ENCODE data around the gene NECTIN2. TPM values are rescaled to one million over a fixed set of nuclear protein-coding genes. Genes with fewer than 3 reads are reported as not detected.

The NECTIN2 gene
- polyA plus RNA-seq, 2 of the 4 experiments (the other 2 are of a cell fraction): 69.4 to 89.6 TPM

GRCh38 chr19:44813841-44814470 is 32.1 kb upstream of the NECTIN2 start:
- ATAC-seq (no peak), DNase-seq (ENCODE audit: low read depth in 1 of 2, low spot score in 1 of 2) (no peak), FAIRE-seq (no peak)
- H3K9me3 ChIP-seq: no peaks in the 10 kb centered on the region
- H3K27ac ChIP-seq: no peak overlapping the region
- ChIA-PET CTCF (interaction anchor here (0.6 to 1.3 kb wide), 2 partner anchors 125 to 159 kb away, joined by 3 read pairs; no protein-coding TSS in a partner anchor), POLR2A (no interaction called here)
- no peak for TF ChIP-seq CTCF (IDR thresholded peaks at IDR 0.05)
- TF ChIP-seq CBX2 (IDR thresholded peaks at IDR 0.05; ENCODE audit: borderline replicate concordance, low read depth): no peak
- TF ChIP-seq POLR2A (IDR thresholded peaks at IDR 0.05; ENCODE audit: low read length): no peak
- no peak for TF ChIP-seq NFE2L2 (conservative IDR thresholded peaks at IDR 0.05; ENCODE audit: low read length)
- no peak for TF ChIP-seq EHF (CRISPR knock-in tag; IDR thresholded peaks at IDR 0.05)
- peaks cover 17% of the 10 kb centered on the region for H3K4me1 ChIP-seq
- WGBS (ENCODE audit: missing lambda C conversion rate): 90% methylated on average over 16 of the region's 16 CpGs
- no peak overlapping the region for H3K4me2 ChIP-seq
- no peak overlapping the region for H3K4me3 ChIP-seq

- Histone ChIP-seq H3K4me3 (no peak overlapping the region), H3K9me3 (no peaks in the 10 kb centered on the region), H3K27ac (no peak overlapping the region), H3K4me2 (no peak overlapping the region), H3K4me1 (peaks cover 13% of the 10 kb centered on the region)
- TF ChIP-seq ZSCAN20 (CRISPR knock-in tag; IDR thresholded peaks at IDR 0.05) (no peak), E2F6 (IDR thresholded peaks at IDR 0.05; ENCODE audit: borderline replicate concordance, low read depth) (no peak), CEBPB (IDR thresholded peaks at IDR 0.05) (no peak), MYC (IDR thresholded peaks at IDR 0.05; ENCODE audit: borderline replicate concordance, low read length) (no peak), MAFK (IDR thresholded peaks at IDR 0.05; ENCODE audit: partially characterized antibody) (no peak), ZC3H11A (IDR thresholded peaks at IDR 0.05) (no peak), RARB (CRISPR knock-in tag; IDR thresholded peaks at IDR 0.05) (no peak), HMGXB4 (CRISPR knock-in tag; IDR thresholded peaks at IDR 0.05; ENCODE audit: borderline replicate concordance) (no peak), FOSL2 (IDR thresholded peaks at IDR 0.05) (no peak), FOSL2 (CRISPR knock-in tag; IDR thresholded peaks at IDR 0.05) (no peak)
- FAIRE-seq (no peak), ATAC-seq (no peak), DNase-seq (ENCODE audit: low read depth in 1 of 2, low spot score in 1 of 2) (no peak)
- ChIA-PET POLR2A (interaction anchor here (0.5 kb wide), 1 partner anchor 30 kb away, joined by 10 read pairs; no protein-coding TSS in a partner anchor), CTCF (interaction anchor here (0.5 to 1.1 kb wide), 4 partner anchors 22 to 97 kb away, joined by 3 to 6 read pairs (median 4); no protein-coding TSS in a partner anchor)
- 91% methylated on average over 17 of the region's 17 CpGs for WGBS (ENCODE audit: missing lambda C conversion rate)
Observed at GRCh38 chr19:44814517-44814916, 31.6 kb upstream of the NECTIN2 start.

GRCh38 chr19:44816301-44816700 is 29.8 kb upstream of the NECTIN2 start:
- TF ChIP-seq POLR2AphosphoS2 (conservative IDR thresholded peaks at IDR 0.05; ENCODE audit: low read length) (no peak), CHD2 (IDR thresholded peaks at IDR 0.05; ENCODE audit: low read length, partially characterized antibody) (no peak), SREBF2 (IDR thresholded peaks at IDR 0.05) (no peak), HDAC2 (IDR thresholded peaks at IDR 0.05) (no peak), MAX (IDR thresholded peaks at IDR 0.05) (no peak), RNF2 (IDR thresholded peaks at IDR 0.05; ENCODE audit: borderline replicate concordance, low read depth) (no peak), HES2 (IDR thresholded peaks at IDR 0.05) (no peak), TP53 (CRISPR knock-in tag; IDR thresholded peaks at IDR 0.05) (no peak), NR3C1 (IDR thresholded peaks at IDR 0.05) (no peak), CEBPB (IDR thresholded peaks at IDR 0.05) (no peak), ZC3H11A (IDR thresholded peaks at IDR 0.05) (no peak)
- H3K4me1 ChIP-seq: 0 out of 3 replicates have a peak, but pooled peaks cover 3% of the 10 kb centered on the region
- POLR2A ChIA-PET: no interaction called here
- H3K4me3 ChIP-seq: no peak overlapping the region
- ATAC-seq (no peak), FAIRE-seq (no peak), DNase-seq (ENCODE audit: low read depth in 1 of 2, low spot score in 1 of 2) (no peak)
- H3K4me2 ChIP-seq: no peak overlapping the region
- no peaks in the 10 kb centered on the region for H3K9me3 ChIP-seq
- WGBS (ENCODE audit: missing lambda C conversion rate): 76% methylated on average over 2 of the region's 2 CpGs
- CTCF ChIA-PET: interaction anchor here (1.2 to 2.2 kb wide), 6 partner anchors 9 to 245 kb away, joined by 3 to 8 read pairs (median 5); partner anchors contain the start of gene NECTIN2
- no peak overlapping the region for H3K27ac ChIP-seq
